ENCODE results near the gene NMNAT3. TPM values are rescaled to one million over a fixed set of nuclear protein-coding genes. Genes with fewer than 3 reads are reported as not detected.

The NMNAT3 gene
- total RNA-seq, 4 donors from 2014 or later, result 9.5 to 17.2 (median 12.8) TPM

DNA sequence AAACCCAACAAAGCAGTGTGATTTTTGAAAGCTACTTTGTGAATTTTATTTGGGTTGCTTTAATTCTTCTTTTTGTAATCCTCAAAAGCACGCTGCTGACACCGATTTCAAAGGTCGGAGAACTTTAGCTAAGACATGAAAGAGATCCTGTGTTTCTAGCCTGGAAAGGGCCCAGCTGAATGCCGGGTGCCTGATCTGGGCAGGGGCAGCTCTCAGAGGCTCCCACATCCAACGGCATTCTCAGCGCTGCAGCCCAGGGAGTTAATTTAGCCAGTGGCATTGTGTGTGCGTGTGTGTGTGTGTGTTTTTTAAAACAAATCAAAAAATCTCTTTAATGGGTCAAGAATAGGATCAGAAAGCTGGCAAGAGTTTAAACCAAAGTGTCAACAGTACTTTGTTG is 144.8 kb downstream of the NMNAT3 start:
- in situ Hi-C loops (cut with MboI; ENCODE audit: low sequenced_read_pairs in 4 of 4), result no loop called here
- no peaks in the 10 kb centered on the region for H3K27me3 ChIP-seq
- TF ChIP-seq, protein P1, sequence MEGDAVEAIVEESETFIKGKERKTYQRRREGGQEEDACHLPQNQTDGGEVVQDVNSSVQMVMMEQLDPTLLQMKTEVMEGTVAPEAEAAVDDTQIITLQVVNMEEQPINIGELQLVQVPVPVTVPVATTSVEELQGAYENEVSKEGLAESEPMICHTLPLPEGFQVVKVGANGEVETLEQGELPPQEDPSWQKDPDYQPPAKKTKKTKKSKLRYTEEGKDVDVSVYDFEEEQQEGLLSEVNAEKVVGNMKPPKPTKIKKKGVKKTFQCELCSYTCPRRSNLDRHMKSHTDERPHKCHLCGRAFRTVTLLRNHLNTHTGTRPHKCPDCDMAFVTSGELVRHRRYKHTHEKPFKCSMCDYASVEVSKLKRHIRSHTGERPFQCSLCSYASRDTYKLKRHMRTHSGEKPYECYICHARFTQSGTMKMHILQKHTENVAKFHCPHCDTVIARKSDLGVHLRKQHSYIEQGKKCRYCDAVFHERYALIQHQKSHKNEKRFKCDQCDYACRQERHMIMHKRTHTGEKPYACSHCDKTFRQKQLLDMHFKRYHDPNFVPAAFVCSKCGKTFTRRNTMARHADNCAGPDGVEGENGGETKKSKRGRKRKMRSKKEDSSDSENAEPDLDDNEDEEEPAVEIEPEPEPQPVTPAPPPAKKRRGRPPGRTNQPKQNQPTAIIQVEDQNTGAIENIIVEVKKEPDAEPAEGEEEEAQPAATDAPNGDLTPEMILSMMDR (IDR thresholded peaks at IDR 0.05 in 4 of 5, conservative IDR thresholded peaks at IDR 0.05 in 1 of 5), result no peak
- TF ChIP-seq POLR2A (IDR thresholded peaks at IDR 0.05), result no peak
- H3K27ac ChIP-seq, result no peak overlapping the region
- ATAC-seq (no peak), DNase-seq (no peak)
- H3K36me3 ChIP-seq, result no peaks in the 10 kb centered on the region
- H3K4me1 ChIP-seq, result peaks cover 0 to 10% of the 10 kb centered on the region in 2 donors
- no peak overlapping the region for H3K4me3 ChIP-seq
- no peaks in the 10 kb centered on the region for H3K9me3 ChIP-seq
- intact Hi-C loops (cut with DNase I; ENCODE audit: low total_unique reads), result no loop called here

DNA sequence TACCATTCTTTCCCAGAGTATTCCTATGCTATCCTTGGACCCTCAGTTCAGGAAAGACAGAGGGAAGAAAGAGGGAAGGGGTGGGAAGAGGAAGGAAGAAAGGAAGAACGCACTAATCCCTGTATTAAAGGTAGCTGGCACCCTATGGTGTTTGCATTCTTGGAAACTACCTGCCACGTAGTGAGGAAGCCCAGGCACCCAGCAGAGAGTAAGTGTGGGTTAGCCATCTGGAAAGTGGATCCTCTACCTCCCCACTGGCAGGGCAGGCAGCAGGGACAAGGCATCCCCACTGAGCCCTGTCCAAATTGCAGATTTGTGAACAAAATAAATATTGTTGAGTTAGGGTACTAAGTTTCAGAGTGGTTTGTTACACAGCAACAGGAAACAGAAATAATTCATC is 147.1 kb downstream of the NMNAT3 start:
- ATAC-seq, result no peak
- TF ChIP-seq, protein P1 (IDR thresholded peaks at IDR 0.05 in 4 of 5, conservative IDR thresholded peaks at IDR 0.05 in 1 of 5), result no peak
- TF ChIP-seq POLR2A (IDR thresholded peaks at IDR 0.05), result no peak
- Histone ChIP-seq H3K4me3 (no peak overlapping the region), H3K4me1 (peaks cover 0 to 10% of the 10 kb centered on the region in 2 donors), H3K9me3 (no peaks in the 10 kb centered on the region), H3K27ac (no peak overlapping the region), H3K36me3 (no peaks in the 10 kb centered on the region), H3K27me3 (no peaks in the 10 kb centered on the region)
- in situ Hi-C loops (cut with MboI; ENCODE audit: low sequenced_read_pairs in 4 of 4) (no loop called here), intact Hi-C loops (cut with DNase I; ENCODE audit: low total_unique reads) (no loop called here)
- DNase-seq, result no peak

DNA sequence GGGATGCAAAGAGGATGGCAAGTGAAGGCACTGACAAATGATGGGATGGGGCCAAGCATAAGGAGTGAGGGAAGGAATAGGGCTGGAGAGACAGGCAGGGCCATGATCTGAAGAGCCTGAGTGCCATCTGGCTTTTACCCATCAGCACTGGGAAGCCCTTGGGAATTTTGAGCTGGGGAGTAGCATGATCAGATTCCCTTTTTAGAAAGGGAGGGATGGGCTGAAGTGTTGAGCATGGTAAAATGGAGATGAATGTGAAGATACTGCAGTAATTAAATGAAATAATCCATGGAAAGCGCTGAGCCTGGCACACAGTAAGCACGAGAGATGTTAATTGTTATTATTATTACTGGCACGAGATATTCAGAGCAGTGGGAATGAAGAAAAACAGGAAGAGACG is 148.1 kb downstream of the NMNAT3 start:
- Histone ChIP-seq H3K27ac (no peak overlapping the region), H3K4me3 (no peak overlapping the region), H3K9me3 (no peaks in the 10 kb centered on the region), H3K4me1 (peaks cover 0 to 8% of the 10 kb centered on the region in 2 donors), H3K36me3 (no peaks in the 10 kb centered on the region), H3K27me3 (no peaks in the 10 kb centered on the region)
- in situ Hi-C loops (cut with MboI; ENCODE audit: low sequenced_read_pairs in 4 of 4) (no loop called here), intact Hi-C loops (cut with DNase I; ENCODE audit: low total_unique reads) (no loop called here)
- TF ChIP-seq POLR2A (IDR thresholded peaks at IDR 0.05), result no peak
- TF ChIP-seq, protein P1 (IDR thresholded peaks at IDR 0.05 in 4 of 5, conservative IDR thresholded peaks at IDR 0.05 in 1 of 5), result no peak
- DNase-seq, result no peak
- ATAC-seq, result no peak

- H3K36me3 ChIP-seq, result no peaks in the 10 kb centered on the region
- DNase-seq, result no peak
- H3K9me3 ChIP-seq, result no peaks in the 10 kb centered on the region
- in situ Hi-C loops (cut with MboI; ENCODE audit: low sequenced_read_pairs in 4 of 4) (no loop called here), intact Hi-C loops (cut with DNase I; ENCODE audit: low total_unique reads) (no loop called here)
- peaks cover 0 to 4% of the 10 kb centered on the region in 2 donors for H3K4me1 ChIP-seq
- H3K27me3 ChIP-seq, result no peaks in the 10 kb centered on the region
- no peak overlapping the region for H3K27ac ChIP-seq
- TF ChIP-seq POLR2A (IDR thresholded peaks at IDR 0.05), result no peak
- TF ChIP-seq, protein P1 (IDR thresholded peaks at IDR 0.05 in 4 of 5, conservative IDR thresholded peaks at IDR 0.05 in 1 of 5), result no peak
- no peak for ATAC-seq
- no peak overlapping the region for H3K4me3 ChIP-seq
Measured at GRCh38 chr3:139528924-139529323, 148.8 kb downstream of the NMNAT3 start.

DNA sequence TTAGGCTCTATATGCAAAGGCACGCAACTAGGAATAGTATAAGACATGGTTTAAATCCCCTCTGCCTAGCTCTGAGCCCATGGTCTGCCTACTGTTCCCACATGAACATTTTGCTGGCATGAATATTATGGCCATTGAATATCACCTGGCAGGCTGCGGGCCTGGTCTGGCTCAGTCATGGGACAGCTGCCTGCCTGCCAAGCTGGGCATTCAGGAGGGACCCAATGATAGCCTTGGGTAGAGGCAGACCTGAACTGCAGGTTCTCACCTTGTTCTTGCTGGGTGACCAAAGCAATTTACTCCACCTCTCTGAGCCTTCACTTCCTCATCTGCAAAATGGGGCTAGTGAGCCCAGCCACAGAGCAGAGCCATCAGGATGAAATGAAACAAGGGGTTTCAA is 149.5 kb downstream of the NMNAT3 start:
- intact Hi-C loops (cut with DNase I; ENCODE audit: low total_unique reads), result no loop called here
- in situ Hi-C loops (cut with MboI; ENCODE audit: low sequenced_read_pairs in 4 of 4), result no loop called here
- H3K27ac ChIP-seq, result no peak overlapping the region
- no peak overlapping the region for H3K4me3 ChIP-seq
- H3K36me3 ChIP-seq, result no peaks in the 10 kb centered on the region
- no peak for ATAC-seq
- H3K9me3 ChIP-seq, result no peaks in the 10 kb centered on the region
- no peak for DNase-seq
- TF ChIP-seq, protein P1 (IDR thresholded peaks at IDR 0.05 in 4 of 5, conservative IDR thresholded peaks at IDR 0.05 in 1 of 5), result no peak
- no peak for TF ChIP-seq POLR2A (IDR thresholded peaks at IDR 0.05)
- H3K4me1 ChIP-seq, result peaks cover 0 to 4% of the 10 kb centered on the region in 2 donors
- H3K27me3 ChIP-seq, result no peaks in the 10 kb centered on the region
